ENCODE measurements around the gene MCM3AP.

The MCM3AP gene

DNA sequence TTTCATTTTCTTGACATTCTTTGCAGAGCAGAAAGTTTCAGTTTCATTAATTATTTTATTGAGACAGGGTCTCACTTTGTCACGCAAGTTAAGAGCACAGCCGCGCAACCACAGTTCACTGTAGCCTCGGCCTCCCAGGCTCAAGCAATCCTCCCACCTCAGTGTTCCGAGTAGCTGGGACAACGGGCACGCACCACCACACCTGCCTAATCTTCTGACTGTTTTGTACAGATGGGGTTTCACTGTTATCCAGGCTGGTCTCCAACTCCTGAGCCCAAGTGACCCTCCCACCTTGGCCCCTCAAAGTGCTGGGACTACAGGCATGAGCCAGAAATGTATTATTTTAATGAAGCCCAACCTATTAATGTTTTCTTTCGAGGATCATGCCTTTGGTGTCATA lies 98.2 kb downstream of the MCM3AP start:
- H3K27ac ChIP-seq: peak overlapping the region; percentile 98
- TF ChIP-seq CTCF (conservative IDR thresholded peaks at IDR 0.05): no peak

DNA sequence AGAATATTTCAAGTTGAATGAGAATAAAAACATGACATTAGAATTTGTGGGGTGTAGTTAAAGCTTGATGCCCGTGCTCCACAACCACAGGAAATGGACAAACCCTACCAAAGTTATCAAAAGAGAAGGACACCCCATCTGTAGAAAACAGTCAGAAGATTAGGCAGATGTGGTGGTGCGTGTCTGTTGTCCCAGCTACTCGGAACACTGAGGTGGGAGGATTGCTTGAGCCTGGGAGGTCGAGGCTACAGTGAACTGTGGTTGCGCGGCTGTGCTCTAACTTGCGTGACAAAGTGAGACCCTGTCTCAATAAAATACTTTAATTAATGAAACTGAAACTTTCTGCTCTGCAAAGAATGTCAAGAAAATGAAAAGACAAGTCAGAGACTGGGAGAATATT lies 99.7 kb downstream of the MCM3AP start:
- no peak overlapping the region for H3K27ac ChIP-seq
- TF ChIP-seq CTCF (conservative IDR thresholded peaks at IDR 0.05): no peak
